GM19193 (cell line): ENCODE data around the gene TAF10.

Experiments
- POLR2A ChIP-seq: IDR thresholded peaks from 4 replicates; pipeline ENCODE4 v1.6.1; 2011; ENCODE audit not compliant: insufficient read depth, insufficient read length; ENCODE audit errors: extremely low read depth

TAF10 gene

DNA sequence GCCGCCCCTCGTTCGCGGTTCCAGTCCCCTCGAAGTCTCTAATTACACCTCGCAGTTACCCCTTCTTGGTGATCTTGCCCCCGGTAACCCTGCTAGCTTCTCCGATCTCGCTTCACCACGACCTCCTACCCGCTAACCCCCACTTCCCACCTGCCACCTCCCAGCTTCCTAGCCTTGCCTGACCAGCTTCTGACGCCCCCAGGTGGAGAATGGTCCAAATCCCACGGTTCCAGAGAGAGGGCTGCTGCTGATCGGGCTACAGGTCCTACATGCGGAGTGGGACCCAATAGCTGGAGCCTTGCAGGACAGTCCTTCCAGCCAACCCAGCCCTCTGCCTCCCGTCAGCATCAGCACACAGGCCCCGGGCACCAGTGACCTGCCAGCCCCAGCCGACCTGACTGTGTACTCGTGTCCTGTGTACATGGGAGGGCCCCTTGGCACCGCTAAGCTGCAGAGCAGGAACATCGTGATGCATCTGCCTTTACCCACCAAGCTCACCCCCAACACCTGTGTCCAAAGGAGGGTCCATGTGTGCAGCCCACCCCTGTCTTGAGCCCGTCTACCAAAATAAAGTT is 40.5 kb downstream of the TAF10 start:
- TF ChIP-seq POLR2A = no peak

GRCh38 chr11:6570691-6571427 is 41.2 kb downstream of the TAF10 start:
- TF ChIP-seq POLR2A = no peak

GRCh38 chr11:6569706-6570105 is 42.3 kb downstream of the TAF10 start:
- no peak for TF ChIP-seq POLR2A

GRCh38 chr11:6568191-6568918 is 43.7 kb downstream of the TAF10 start:
- no peak for TF ChIP-seq POLR2A

DNA sequence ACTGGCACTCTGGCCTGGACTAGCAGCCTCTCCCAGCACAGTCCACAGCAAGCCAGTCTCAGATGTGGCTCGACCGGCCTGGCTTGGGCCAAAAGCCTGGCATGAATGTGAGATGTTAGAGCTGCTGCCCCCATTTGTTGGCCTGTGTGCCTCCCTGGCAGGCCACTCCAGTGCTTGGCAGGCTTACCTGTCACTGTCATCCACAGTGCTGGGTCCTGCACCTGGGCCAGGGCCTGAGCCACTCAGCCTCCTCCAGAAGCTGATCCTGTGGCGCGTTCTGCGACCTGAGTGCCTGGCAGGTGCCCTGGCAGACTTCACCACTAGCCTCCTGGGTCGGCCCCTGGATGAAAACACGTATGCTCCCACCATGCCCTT is 44.7 kb downstream of the TAF10 start:
- TF ChIP-seq POLR2A = no peak

DNA sequence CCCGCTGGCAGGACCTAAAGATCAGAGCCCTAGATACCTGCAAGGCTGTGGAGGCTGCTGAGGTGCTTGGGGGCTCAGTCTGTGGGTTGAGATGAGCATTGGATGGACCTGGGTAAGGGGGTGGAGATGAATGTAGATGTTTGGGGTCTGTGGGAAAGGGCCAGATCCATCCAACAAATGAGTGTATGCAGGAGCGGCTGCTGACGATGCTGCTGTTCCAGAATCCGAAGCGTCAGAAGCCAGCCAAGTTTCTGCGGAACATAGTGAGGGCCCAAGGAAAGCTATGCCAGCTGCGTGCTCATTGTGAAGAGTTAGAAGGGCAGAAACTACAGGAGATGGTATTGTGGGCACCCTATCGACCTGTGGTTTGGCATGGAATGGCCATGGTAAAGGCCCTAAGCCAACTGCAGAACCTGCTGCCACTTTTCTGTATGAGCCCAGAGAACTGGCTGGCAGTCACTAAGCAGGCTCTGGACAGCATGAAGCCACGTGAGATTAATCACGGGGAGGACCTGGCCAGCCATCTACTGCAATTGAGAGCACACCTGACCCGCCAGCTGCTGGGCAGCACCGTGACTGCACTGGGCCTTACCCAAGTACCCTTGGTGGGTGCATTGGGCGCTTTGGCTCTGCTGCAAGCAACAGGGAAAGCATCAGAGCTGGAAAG is 45.2 kb downstream of the TAF10 start:
- no peak for TF ChIP-seq POLR2A

GRCh38 chr11:6565988-6566703 is 45.9 kb downstream of the TAF10 start:
- TF ChIP-seq POLR2A = no peak

DNA sequence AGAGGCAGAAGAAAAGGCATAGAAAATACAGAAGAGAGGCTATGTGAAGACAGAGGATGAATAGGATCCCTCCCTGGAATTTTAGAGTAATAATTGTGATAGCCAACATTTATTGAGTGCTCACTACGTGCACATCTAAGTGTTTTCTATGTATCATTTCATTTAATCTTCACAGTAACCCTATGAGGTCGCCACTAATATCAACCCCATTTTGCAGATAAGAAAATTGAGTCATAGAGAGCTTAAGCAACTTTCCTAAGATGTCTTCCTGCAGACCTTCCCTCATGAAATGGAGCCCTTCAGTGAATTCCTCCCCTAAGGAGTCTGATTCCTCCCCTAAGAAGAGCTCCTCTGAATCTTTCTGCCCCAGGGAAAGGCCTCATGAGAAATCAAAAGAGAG is 46.7 kb downstream of the TAF10 start:
- no peak for TF ChIP-seq POLR2A

- TF ChIP-seq POLR2A = no peak
Measured at GRCh38 chr11:6563667-6564066, 48.3 kb downstream of the TAF10 start.

GRCh38 chr11:6563121-6563619 is 48.8 kb downstream of the TAF10 start:
- TF ChIP-seq POLR2A = no peak

- TF ChIP-seq POLR2A = no peak
Measured at GRCh38 chr11:6561288-6561687, 50.7 kb downstream of the TAF10 start.
